Heart left ventricle (tissue), 16 donors: ENCODE measurements around the gene EHD2. TPM values are rescaled to one million over a fixed set of nuclear protein-coding genes. Genes with fewer than 3 reads are reported as not detected.
A peak's percentile ranks its signal among the peaks of the same experiment; 100 is the strongest.
"Not testable (repeated sequence)": the region's sequence is repeated elsewhere in the genome, so short reads cannot be mapped to it uniquely, and the experiment has no call there.

Experiments
- ATAC-seq, 4 donors: fragments of 200-7000 bp; cut with Tn5 transposase; one replicate each; pipeline ENCODE4 v1.9.1; 2020 to 2022; ENCODE audit warnings: moderate library complexity in 4 of 4, mild to moderate bottlenecking in 3 of 4, moderate number of reproducible peaks in 1 of 4
- DNase-seq, 5 donors: peaks; one replicate each; pipeline ENCODE4 v3.0.0-alpha.2; 2020
- H3K27ac ChIP-seq, 12 donors: fragments of 200-600 bp; sonication (generic) in 4 of 12; one replicate each; pipeline versions ENCODE4 v1.5.0 to v1.8.0; 2016 to 2022; ENCODE audit warnings: mild to moderate bottlenecking in 2 of 12
- H3K27me3 ChIP-seq, 9 donors: fragments of 200-600 bp; sonication (generic) in 2 of 9; one replicate each; pipeline versions ENCODE4 v1.5.1 to v1.8.0; 2016 to 2022; ENCODE audit warnings: mild to moderate bottlenecking in 3 of 9
- H3K36me3 ChIP-seq, 9 donors: fragments of 200-600 bp; sonication (generic) in 2 of 9; one replicate each; pipeline versions ENCODE4 v1.5.0 to v1.8.0; 2018 to 2022; ENCODE audit warnings: mild to moderate bottlenecking in 2 of 9
- H3K4me1 ChIP-seq, 12 donors: fragments of 200-600 bp; sonication (generic) in 4 of 12; one replicate each; pipeline versions ENCODE4 v1.5.0 to v1.8.0; 2016 to 2022; ENCODE audit warnings: mild to moderate bottlenecking in 3 of 12
- H3K4me3 ChIP-seq, 12 donors: fragments of 200-600 bp; sonication (generic) in 4 of 12; one replicate each; pipeline versions ENCODE4 v1.5.0 to v1.8.0; 2017 to 2022; ENCODE audit warnings: mild to moderate bottlenecking in 9 of 12, moderate library complexity in 4 of 12
- H3K9me3 ChIP-seq, 12 donors: fragments of 200-600 bp; sonication (generic) in 4 of 12; one replicate each; pipeline versions ENCODE4 v1.5.0 to v1.8.0; 2016 to 2022; ENCODE audit warnings: mild to moderate bottlenecking in 1 of 12
- CTCF ChIP-seq, 12 donors: fragments of 200-600 bp; sonication (generic) in 4 of 12; IDR thresholded peaks; one replicate each; pipeline versions ENCODE4 v1.5.0 to v1.8.0; 2018 to 2022; ENCODE audit warnings: antibody characterized with exemption in 12 of 12, mild to moderate bottlenecking in 5 of 12
- POLR2A ChIP-seq, 2 donors: fragments of 450-650 bp; IDR thresholded peaks; one replicate each; pipeline ENCODE4 v1.6.1; 2017; ENCODE audit warnings: antibody characterized with exemption in 2 of 2, mild to moderate bottlenecking in 2 of 2, moderate library complexity in 2 of 2
- whole genome bisulfite sequencing, 4 donors: extraction: QIAGEN DNeasy Blood & Tissue Kit in 2 of 4; methylation state at CpG; one replicate each; pipeline versions ENCODE4 v1.1.5 to v1.1.7; 2013 to 2018; 5-methylcytosine and 5-hydroxymethylcytosine counted together
- intact Hi-C, 10 donors: fragments of 100-400 bp; cut with DNase I; formaldehyde crosslinking; loops; one replicate each; pipeline versions ENCODE4 v1.11.1 to v1.14.2; 2022
- polyA plus RNA-seq, 2 donors: library from polyadenylated mRNA; stranded (reverse); fragments of 200-250 nt; gene quantifications; one replicate each; pipeline ENCODE4 v1.2.3, GENCODE V29; 2013
- total RNA-seq, 9 donors: library from RNA; depleted of rRNA in 2 of 9; stranded (reverse); fragments of >200 nt in 2 of 9; fragmentation: NEBNext Ultra II Directional in 3 of 9; extraction: Animal tissue kit (Norgen Biotek cat#: 25700) in 3 of 9; gene quantifications; one replicate each; pipeline versions ENCODE4 v1.1.0 to v1.2.4, GENCODE V29; 2016 to 2023
- donor health status: ischemic (EF 13 %, LVEDD 7.1; RV severe dilation, severe dysfunction).
- donor health status: healthy with polysubstance abuse.
- donor health status: DM: no; HTN: yes; CAD: no.
- donor health status: DM: no; HTN: no; CAD: no.
- donor health status: ischemic (EF 25% LVEDD 6.9; RV normal size, moderate dysfunction).
- donor health status: ischemic (EF 25% LVEDD 5.7; RV mildly dilated, moderate dysfunction).
- donor health status: healthy.
- donor health status: DM: yes; HTN: yes; CAD: no.
- donor health status: ischemic (EF 35%, LVEDD 5.7; RV mildly dilated, moderate dysfunction).
- donor health status: nonischemic (EF 11% LVEDD 7.7; RV severe dilation, severe dysfunction).
- donor health status: DM: yes; HTN: yes; CAD: no.
- donor health status: PGD.
- donor health status: ischemic (EF 29% LVEDD 5.4; RV normal size, mild dysfunction).
- donor health status: nonischemic (EF 23%, LVEDD 6.1; RV moderate dilation, normal function).

Gene EHD2
- total and polyA plus RNA-seq, 11 donors = 30.6 to 133 (median 45.1) TPM

DNA sequence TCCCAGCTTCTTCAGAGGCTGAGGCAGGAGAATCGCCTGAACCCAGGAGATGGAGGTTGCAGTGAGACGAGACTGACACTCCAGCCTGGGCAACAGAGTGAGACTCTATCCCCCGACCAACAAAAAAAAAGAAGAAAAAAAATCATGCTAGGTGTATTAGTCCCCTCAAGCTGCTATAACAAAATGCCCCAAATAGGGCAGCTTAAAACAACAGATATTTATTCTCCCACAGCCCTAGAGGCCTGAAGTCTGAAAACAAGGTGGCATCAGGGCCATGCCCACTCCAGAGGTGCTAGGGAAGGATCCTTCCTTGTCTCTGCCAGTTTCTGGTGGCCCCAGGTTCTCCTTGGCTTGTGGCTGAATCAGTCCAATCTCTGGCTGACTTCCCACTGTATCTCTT is 8.6 kb upstream of the EHD2 start:
- DNase-seq (no peak), ATAC-seq (no peak)
- H3K36me3 ChIP-seq = peaks cover 0 to 39% (median 28%) of the 10 kb centered on the region in 9 donors
- 95 to 97% (median 95%) methylated on average over 3 of the region's 3 CpGs for WGBS, 4 donors
- peak overlapping the region in 1 of 12 donors; percentile 28 for H3K27ac ChIP-seq
- TF ChIP-seq CTCF (IDR thresholded peaks at IDR 0.05) (no peak), POLR2A (IDR thresholded peaks at IDR 0.05) (no peak)
- no peaks in the 10 kb centered on the region for H3K27me3 ChIP-seq
- intact Hi-C loops = loop anchor here in 4 of 10 donors (5.0 to 10.0 kb wide), 4 partner anchors 170 to 410 kb away; partner anchors contain the start of gene C5AR1 (in 1 of the 4)
- peaks cover 0 to 5% (median 0%) of the 10 kb centered on the region in 12 donors for H3K4me1 ChIP-seq
- H3K9me3 ChIP-seq = no peaks in the 10 kb centered on the region
- H3K4me3 ChIP-seq = no peak overlapping the region

DNA sequence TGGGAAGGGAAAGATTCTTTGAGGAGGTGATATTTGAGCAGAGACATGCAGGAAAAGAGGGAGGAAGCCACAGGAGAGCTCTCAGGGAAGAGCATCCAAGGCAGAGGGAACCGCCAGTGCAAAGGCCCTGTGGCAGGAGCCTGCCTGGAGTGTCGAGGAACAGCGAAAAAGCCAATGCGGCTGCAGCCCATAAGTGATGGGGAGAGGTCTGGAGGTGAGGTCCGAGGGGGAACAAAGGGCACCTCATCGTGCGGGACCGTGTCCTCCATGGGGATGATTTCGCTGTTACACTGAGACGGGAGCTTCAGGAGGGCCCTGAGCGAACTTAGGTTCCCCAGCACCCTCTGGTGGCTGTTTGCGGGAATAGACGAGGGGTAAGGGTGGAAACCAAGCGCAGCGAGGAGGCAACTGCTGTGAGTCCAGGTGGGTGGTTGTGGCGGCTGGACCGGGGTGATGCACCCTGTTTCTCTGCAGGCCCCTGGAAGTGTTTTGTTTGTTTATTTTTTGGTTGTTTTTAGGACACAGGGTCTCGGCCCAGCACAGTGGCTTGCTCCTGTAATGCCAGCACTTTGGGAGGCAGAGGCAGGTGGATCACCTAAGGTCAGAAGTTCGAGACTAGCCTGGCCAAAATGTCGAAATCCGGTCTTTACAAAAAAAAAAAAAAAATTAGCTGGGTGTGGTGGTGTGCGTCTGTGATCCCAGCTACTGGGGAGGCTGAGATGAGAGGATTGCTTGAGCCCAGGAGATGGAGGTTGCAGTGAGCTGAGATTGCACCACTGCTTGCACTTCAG is 5.9 kb upstream of the EHD2 start:
- WGBS, 4 donors = 20 to 24% (median 23%) methylated on average over 22 of the region's 22 CpGs

GRCh38 chr19:47711652-47712242 is 1.5 kb upstream of the EHD2 start:
- intact Hi-C loops = loop anchor here in 8 of 10 donors (2.0 to 10.0 kb wide), 7 partner anchors 31 to 77 kb away; partner anchors contain the start of gene NOP53 (in 1 of the 8)
- Histone ChIP-seq H3K4me1 (peaks cover 0 to 30% (median 17%) of the 10 kb centered on the region in 12 donors), H3K9me3 (peaks cover 0 to 9% (median 2%) of the 10 kb centered on the region in 12 donors), H3K36me3 (peaks cover 0 to 16% (median 2%) of the 10 kb centered on the region in 9 donors), H3K27me3 (peaks cover 0 to 12% (median 0%) of the 10 kb centered on the region in 9 donors), H3K4me3 (no peak overlapping the region), H3K27ac (no peak overlapping the region)
- DNase-seq = no peak
- no peak for ATAC-seq
- WGBS, 4 donors = 82 to 86% (median 84%) methylated on average over 8 of the region's 8 CpGs
- TF ChIP-seq POLR2A (IDR thresholded peaks at IDR 0.05) (no peak), CTCF (IDR thresholded peaks at IDR 0.05) (no peak)

More for the DNA sequence above, 5.9 kb upstream of the EHD2 start:
- Histone ChIP-seq H3K27ac (no peak overlapping the region), H3K4me1 (peaks cover 0 to 5% (median 0%) of the 10 kb centered on the region in 12 donors), H3K36me3 (peaks cover 0 to 13% (median 10%) of the 10 kb centered on the region in 9 donors), H3K4me3 (no peak overlapping the region), H3K9me3 (no peaks in the 10 kb centered on the region), H3K27me3 (no peaks in the 10 kb centered on the region)
- TF ChIP-seq POLR2A (IDR thresholded peaks at IDR 0.05) = no peak
- peak; percentile 65 to 88 (median 80) for TF ChIP-seq CTCF (IDR thresholded peaks at IDR 0.05)
- ATAC-seq (peak; percentile 59 to 90 (median 86)), DNase-seq (peak; percentile 50 to 83 (median 63))
- intact Hi-C loops = loop anchor here in 6 of 10 donors (1.0 to 10.0 kb wide), 5 partner anchors 173 to 413 kb away; partner anchors contain the start of gene C5AR1 (in 1 of the 6)

- Histone ChIP-seq H3K9me3 (peaks cover 0 to 9% (median 2%) of the 10 kb centered on the region in 12 donors), H3K4me3 (peak overlapping the region; percentile 31 to 97 (median 74)), H3K27ac (peak overlapping the region; percentile 69 to 96 (median 89)), H3K4me1 (peaks cover 0 to 55% (median 33%) of the 10 kb centered on the region in 12 donors), H3K27me3 (peaks cover 0 to 12% (median 0%) of the 10 kb centered on the region in 9 donors), H3K36me3 (peaks cover 0 to 28% (median 10%) of the 10 kb centered on the region in 9 donors)
- ATAC-seq (no peak), DNase-seq (no peak)
- 62 to 77% (median 70%) methylated on average over 4 of the region's 4 CpGs for WGBS, 4 donors
- intact Hi-C loops = loop anchor here in 4 of 10 donors (2.0 to 10.0 kb wide), 4 partner anchors 28 to 73 kb away; no protein-coding TSS in a partner anchor
- TF ChIP-seq POLR2A (IDR thresholded peaks at IDR 0.05) (no peak), CTCF (IDR thresholded peaks at IDR 0.05) (no peak)
Measured at GRCh38 chr19:47714339-47714738, 1.1 kb downstream of the EHD2 start.

DNA sequence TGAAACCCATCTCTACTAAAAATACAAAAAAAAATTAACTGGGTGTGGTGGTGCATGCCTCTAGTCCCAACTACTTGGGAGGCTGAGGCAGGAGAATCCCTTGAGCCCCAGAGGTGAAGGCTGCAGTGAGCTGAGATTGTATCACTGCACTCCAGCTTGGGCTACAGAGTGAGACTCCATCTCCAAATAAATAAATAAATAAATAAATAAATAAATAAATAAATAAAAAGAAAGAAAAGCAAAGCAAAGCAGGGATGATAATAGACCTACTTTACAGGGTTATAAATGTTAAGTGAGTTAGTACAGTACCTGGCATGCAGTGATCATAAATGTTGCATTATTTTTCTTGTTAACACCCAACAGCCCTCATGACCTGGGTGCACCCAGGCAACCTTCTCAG is 1.6 kb downstream of the EHD2 start:
- intact Hi-C loops = loop anchor here in 4 of 10 donors (2.0 to 10.0 kb wide), 4 partner anchors 28 to 72 kb away; no protein-coding TSS in a partner anchor
- Histone ChIP-seq H3K27me3 (peaks cover 0 to 12% (median 0%) of the 10 kb centered on the region in 9 donors), H3K27ac (peak overlapping the region in 7 of 12 donors; percentile 87 to 96 (median 93)), H3K4me3 (peak overlapping the region; percentile 31 to 97 (median 74)), H3K4me1 (peaks cover 0 to 59% (median 35%) of the 10 kb centered on the region in 12 donors), H3K36me3 (peaks cover 0 to 28% (median 10%) of the 10 kb centered on the region in 9 donors)
- ATAC-seq, DNase-seq, H3K9me3 ChIP-seq: not testable (repeated sequence)
